Loucy (cell line): ENCODE results near the gene SYT1.

Source experiments
- H2AFZ ChIP-seq: fragments of 200-600 bp; sonication (generic); 2 replicates; pipeline ENCODE4 v1.6.0; 2016; ENCODE audit warnings: antibody characterized with exemption, mild to moderate bottlenecking, low read length, moderate library complexity
- H3F3A ChIP-seq: fragments of 200-600 bp; 2 replicates; pipeline ENCODE4 v1.6.0; 2016; ENCODE audit warnings: antibody characterized with exemption, low read depth, mild to moderate bottlenecking
- H3K27me3 ChIP-seq: fragments of 200-600 bp; sonication (generic); 2 replicates; pipeline ENCODE4 v1.6.1; 2014; ENCODE audit warnings: low read length, mild to moderate bottlenecking; ENCODE audit not compliant: insufficient read depth, poor library complexity, severe bottlenecking
- H3K36me3 ChIP-seq: fragments of 200-600 bp; sonication (generic); 2 replicates; pipeline ENCODE4 v1.6.1; 2016; ENCODE audit warnings: low read length; ENCODE audit not compliant: insufficient read depth
- H3K4me1 ChIP-seq: fragments of 200-600 bp; sonication (generic); 2 replicates; pipeline ENCODE4 v1.5.1; 2014; ENCODE audit warnings: low read length, mild to moderate bottlenecking; ENCODE audit not compliant: insufficient read depth, poor library complexity, severe bottlenecking
- H3K4me2 ChIP-seq: fragments of 200-600 bp; sonication (generic); 2 replicates; pipeline ENCODE4 v1.6.0; 2014; ENCODE audit warnings: antibody characterized with exemption, low read length, low read depth, mild to moderate bottlenecking; ENCODE audit not compliant: poor library complexity, severe bottlenecking
- H3K4me3 ChIP-seq: fragments of 200-600 bp; sonication (generic); 2 replicates; pipeline ENCODE4 v1.5.1; 2014; ENCODE audit warnings: low read length, mild to moderate bottlenecking, mixed read lengths; ENCODE audit not compliant: poor library complexity, severe bottlenecking
- H3K79me2 ChIP-seq: fragments of 200-600 bp; sonication (generic); 2 replicates; pipeline ENCODE4 v1.6.1; 2014; ENCODE audit warnings: low read length; ENCODE audit not compliant: insufficient read depth
- H3K9ac ChIP-seq: fragments of 200-600 bp; sonication (generic); 2 replicates; pipeline ENCODE4 v1.6.0; 2014; ENCODE audit warnings: mild to moderate bottlenecking, low read depth, low read length, moderate library complexity; ENCODE audit not compliant: poor library complexity, severe bottlenecking
- H3K9me2 ChIP-seq: fragments of 200-600 bp; sonication (generic); replicated peaks from 2 replicates; pipeline ENCODE4 v1.6.1; 2016; ENCODE audit warnings: low read depth, low read length, mixed read lengths
- H3K9me3 ChIP-seq: fragments of 200-600 bp; sonication (generic); 2 replicates; pipeline ENCODE4 v1.6.1; 2014; ENCODE audit warnings: mild to moderate bottlenecking, antibody characterized with exemption, low read length, low read depth; ENCODE audit not compliant: insufficient read depth
- H4K20me1 ChIP-seq: fragments of 200-600 bp; sonication (generic); 2 replicates; pipeline ENCODE4 v1.6.0; 2014; ENCODE audit warnings: antibody characterized with exemption, low read length, mild to moderate bottlenecking; ENCODE audit not compliant: insufficient read depth, poor library complexity, severe bottlenecking
- CTCF ChIP-seq: fragments of 200-600 bp; sonication (generic); conservative IDR thresholded peaks from 2 replicates; pipeline ENCODE4 v1.5.1; 2014; ENCODE audit warnings: mild to moderate bottlenecking, antibody characterized with exemption, low read length
- EZH2phosphoT487 ChIP-seq: fragments of 200-600 bp; IDR thresholded peaks from 2 replicates; pipeline ENCODE4 v1.6.1; 2018; ENCODE audit warnings: antibody characterized with exemption, mild to moderate bottlenecking, moderate library complexity, borderline replicate concordance

The SYT1 gene

GRCh38 chr12:79114896-79115295 is 250.3 kb downstream of the SYT1 start:
- H3K4me2 ChIP-seq, result no peak overlapping the region
- H3F3A ChIP-seq, result no peaks in the 10 kb centered on the region
- H3K4me1 ChIP-seq, result no peaks in the 10 kb centered on the region

GRCh38 chr12:79115743-79116142 is 251.2 kb downstream of the SYT1 start:
- Histone ChIP-seq H3K79me2 (no peaks in the 10 kb centered on the region), H3K9ac (no peak overlapping the region), H3K9me3 (no peaks in the 10 kb centered on the region), H4K20me1 (no peaks in the 10 kb centered on the region), H3K36me3 (no peaks in the 10 kb centered on the region), H3K4me2 (no peak overlapping the region), H3K4me1 (no peaks in the 10 kb centered on the region), H3K9me2 (no peaks in the 10 kb centered on the region), H3K4me3 (no peak overlapping the region), H2AFZ (no peak overlapping the region), H3F3A (no peaks in the 10 kb centered on the region), H3K27me3 (no peaks in the 10 kb centered on the region)
- TF ChIP-seq EZH2phosphoT487, result no peak
- TF ChIP-seq CTCF, result no peak

More at GRCh38 chr12:79114896-79115295, 250.3 kb downstream of the SYT1 start:
- H3K79me2 ChIP-seq, result no peaks in the 10 kb centered on the region
- no peak for TF ChIP-seq CTCF
- no peak for TF ChIP-seq EZH2phosphoT487
- H3K9ac ChIP-seq, result no peak overlapping the region
- H4K20me1 ChIP-seq, result no peaks in the 10 kb centered on the region
- H3K4me3 ChIP-seq, result no peak overlapping the region
- H3K9me3 ChIP-seq, result no peaks in the 10 kb centered on the region
- no peaks in the 10 kb centered on the region for H3K9me2 ChIP-seq
- H3K36me3 ChIP-seq, result no peaks in the 10 kb centered on the region
- H3K27me3 ChIP-seq, result no peaks in the 10 kb centered on the region
- no peak overlapping the region for H2AFZ ChIP-seq

GRCh38 chr12:79119796-79120195 is 255.2 kb downstream of the SYT1 start:
- TF ChIP-seq CTCF (no peak), EZH2phosphoT487 (no peak)
- Histone ChIP-seq H2AFZ (no peak overlapping the region), H3K4me2 (no peak overlapping the region)

More at GRCh38 chr12:79119796-79120195, 255.2 kb downstream of the SYT1 start:
- Histone ChIP-seq H3K9me3 (no peaks in the 10 kb centered on the region), H4K20me1 (no peaks in the 10 kb centered on the region), H3K36me3 (no peaks in the 10 kb centered on the region), H3F3A (no peaks in the 10 kb centered on the region), H3K4me1 (no peaks in the 10 kb centered on the region), H3K27me3 (no peaks in the 10 kb centered on the region), H3K79me2 (no peaks in the 10 kb centered on the region), H3K9me2 (no peaks in the 10 kb centered on the region), H3K9ac (no peak overlapping the region), H3K4me3 (no peak overlapping the region)
